DOHH2 (cell line): ENCODE measurements around the gene TLR5.

Source experiments
- EZH2phosphoT487 ChIP-seq: fragments of 200-600 bp; sonication (generic); IDR thresholded peaks from 2 replicates; pipeline ENCODE4 v1.6.1; 2017; ENCODE audit warnings: borderline replicate concordance, mild to moderate bottlenecking, antibody characterized with exemption, low read length, moderate library complexity, mixed read lengths
- TF ChIP-seq, protein P1 (sequence below): fragments of 200-600 bp; sonication (generic); IDR thresholded peaks from one replicate; pipeline ENCODE4 v1.5.1; 2014; ENCODE audit warnings: antibody characterized with exemption, mild to moderate bottlenecking, low read depth, low read length; ENCODE audit not compliant: poor library complexity, severe bottlenecking

DNA sequence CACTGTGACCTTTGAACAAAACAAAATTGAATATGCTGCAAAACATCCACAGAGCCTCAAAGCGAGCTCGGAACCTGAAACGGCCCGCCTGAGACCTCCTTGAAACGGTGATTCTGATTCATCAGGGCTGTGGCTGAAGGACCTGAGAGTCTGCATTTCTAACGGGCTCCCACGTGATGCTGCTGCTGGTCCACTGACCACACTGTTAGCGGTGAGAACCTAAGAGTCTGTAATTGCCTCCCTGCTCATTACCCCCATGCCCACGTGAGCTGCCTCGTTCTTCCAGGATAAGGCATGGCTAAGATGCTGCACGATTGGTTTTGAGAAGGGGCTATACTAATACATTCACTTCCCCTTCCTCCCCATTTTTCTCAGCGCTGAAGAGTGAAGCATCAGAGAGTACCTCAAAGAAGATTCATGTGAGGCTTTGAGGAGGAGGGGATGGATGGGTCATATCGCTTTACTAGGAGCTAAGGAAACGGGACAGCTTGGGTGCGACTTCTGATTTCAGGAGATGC, 9.7 kb downstream of the TLR5 start:
- TF ChIP-seq, protein P1, sequence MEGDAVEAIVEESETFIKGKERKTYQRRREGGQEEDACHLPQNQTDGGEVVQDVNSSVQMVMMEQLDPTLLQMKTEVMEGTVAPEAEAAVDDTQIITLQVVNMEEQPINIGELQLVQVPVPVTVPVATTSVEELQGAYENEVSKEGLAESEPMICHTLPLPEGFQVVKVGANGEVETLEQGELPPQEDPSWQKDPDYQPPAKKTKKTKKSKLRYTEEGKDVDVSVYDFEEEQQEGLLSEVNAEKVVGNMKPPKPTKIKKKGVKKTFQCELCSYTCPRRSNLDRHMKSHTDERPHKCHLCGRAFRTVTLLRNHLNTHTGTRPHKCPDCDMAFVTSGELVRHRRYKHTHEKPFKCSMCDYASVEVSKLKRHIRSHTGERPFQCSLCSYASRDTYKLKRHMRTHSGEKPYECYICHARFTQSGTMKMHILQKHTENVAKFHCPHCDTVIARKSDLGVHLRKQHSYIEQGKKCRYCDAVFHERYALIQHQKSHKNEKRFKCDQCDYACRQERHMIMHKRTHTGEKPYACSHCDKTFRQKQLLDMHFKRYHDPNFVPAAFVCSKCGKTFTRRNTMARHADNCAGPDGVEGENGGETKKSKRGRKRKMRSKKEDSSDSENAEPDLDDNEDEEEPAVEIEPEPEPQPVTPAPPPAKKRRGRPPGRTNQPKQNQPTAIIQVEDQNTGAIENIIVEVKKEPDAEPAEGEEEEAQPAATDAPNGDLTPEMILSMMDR: no peak
- no peak for TF ChIP-seq EZH2phosphoT487
